ENCODE data around the gene CDH15. TPM values are rescaled to one million over a fixed set of nuclear protein-coding genes. Genes with fewer than 3 reads are reported as not detected.

The CDH15 gene
- polyA plus RNA-seq, 1 experiment = 0.07 TPM

DNA sequence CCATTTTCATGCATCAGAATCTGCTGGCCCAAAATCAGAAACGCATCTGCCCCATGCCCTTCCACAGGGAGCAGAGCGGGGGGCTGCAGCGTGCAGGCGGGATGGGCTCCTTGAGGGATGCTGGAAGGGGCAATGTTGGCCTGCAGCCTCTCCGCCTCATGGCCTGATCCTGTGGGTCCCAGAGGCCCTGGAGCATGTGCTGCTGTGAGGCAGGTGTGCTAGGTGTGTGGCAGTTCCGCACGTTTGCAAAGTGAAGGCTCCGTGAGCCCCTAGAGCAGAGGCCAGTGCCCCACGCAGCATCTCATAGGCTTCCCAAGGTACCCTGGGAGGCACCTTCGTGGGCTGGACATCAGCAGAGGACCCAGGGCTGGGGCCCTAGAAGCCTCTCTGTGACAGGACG lies 36.4 kb upstream of the CDH15 start:
- ChIA-PET CTCF (interaction anchor here (1.4 kb wide), 1 partner anchor 33 kb away, joined by 3 read pairs; no protein-coding TSS in a partner anchor), POLR2A (no interaction called here)
- peaks cover 6% of the 10 kb centered on the region for H3K36me3 ChIP-seq (ENCODE audit: control insufficient read depth, insufficient read depth, low read length)
- H3K27me3 ChIP-seq (ENCODE audit: control insufficient read depth, insufficient read depth, low read length) = no peaks in the 10 kb centered on the region
- no peak for DNase-seq (ENCODE audit: low read depth)
- TF ChIP-seq, protein P1, sequence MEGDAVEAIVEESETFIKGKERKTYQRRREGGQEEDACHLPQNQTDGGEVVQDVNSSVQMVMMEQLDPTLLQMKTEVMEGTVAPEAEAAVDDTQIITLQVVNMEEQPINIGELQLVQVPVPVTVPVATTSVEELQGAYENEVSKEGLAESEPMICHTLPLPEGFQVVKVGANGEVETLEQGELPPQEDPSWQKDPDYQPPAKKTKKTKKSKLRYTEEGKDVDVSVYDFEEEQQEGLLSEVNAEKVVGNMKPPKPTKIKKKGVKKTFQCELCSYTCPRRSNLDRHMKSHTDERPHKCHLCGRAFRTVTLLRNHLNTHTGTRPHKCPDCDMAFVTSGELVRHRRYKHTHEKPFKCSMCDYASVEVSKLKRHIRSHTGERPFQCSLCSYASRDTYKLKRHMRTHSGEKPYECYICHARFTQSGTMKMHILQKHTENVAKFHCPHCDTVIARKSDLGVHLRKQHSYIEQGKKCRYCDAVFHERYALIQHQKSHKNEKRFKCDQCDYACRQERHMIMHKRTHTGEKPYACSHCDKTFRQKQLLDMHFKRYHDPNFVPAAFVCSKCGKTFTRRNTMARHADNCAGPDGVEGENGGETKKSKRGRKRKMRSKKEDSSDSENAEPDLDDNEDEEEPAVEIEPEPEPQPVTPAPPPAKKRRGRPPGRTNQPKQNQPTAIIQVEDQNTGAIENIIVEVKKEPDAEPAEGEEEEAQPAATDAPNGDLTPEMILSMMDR (IDR thresholded peaks at IDR 0.05; ENCODE audit: insufficient read depth, low read depth, low read length) = no peak
- no peak overlapping the region for H3K4me3 ChIP-seq (ENCODE audit: low read depth, low read length)

DNA sequence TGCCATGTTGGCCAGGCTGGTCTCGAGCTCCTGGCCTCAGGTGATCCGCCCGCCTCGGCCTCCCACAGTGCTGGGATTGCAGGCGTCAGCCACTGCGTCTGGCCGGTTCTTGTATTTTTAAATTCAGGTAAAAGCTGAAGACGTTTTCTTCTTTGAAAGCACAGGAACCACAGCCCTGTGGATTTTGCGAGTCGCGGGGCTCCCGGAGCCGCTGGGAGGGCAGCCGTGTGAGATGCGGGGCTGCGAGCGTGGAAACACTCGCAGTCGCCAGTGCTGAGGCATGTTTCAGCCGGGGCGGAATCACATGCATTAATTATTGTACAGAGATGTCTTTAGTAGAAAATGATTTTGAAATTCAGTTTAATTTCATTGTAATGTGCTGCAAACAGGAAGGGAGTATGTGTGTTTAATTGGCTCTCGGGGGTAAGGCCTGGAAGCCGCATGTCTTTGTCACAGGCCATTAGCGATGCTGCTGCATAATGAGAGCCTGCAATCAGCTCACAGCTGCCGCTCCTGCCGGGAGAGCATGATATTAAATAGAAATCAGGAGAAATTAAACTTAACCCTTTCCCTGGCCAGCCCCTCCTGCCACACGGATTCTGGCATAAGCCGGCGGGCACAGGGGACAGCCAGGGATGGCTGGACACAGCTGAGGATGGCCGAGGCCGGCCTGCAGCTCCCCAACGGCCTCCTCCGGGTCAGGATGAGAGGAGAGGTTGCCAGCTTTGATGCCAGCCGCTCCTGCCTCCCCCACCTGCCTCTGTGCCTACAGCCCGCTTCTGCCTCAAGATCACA lies 35.4 kb upstream of the CDH15 start:
- H3K4me3 ChIP-seq (ENCODE audit: low read depth, low read length) = no peak overlapping the region
- H3K27me3 ChIP-seq (ENCODE audit: control insufficient read depth, insufficient read depth, low read length) = no peaks in the 10 kb centered on the region
- CTCF ChIA-PET = interaction anchor here (1.4 kb wide), 1 partner anchor 32 kb away, joined by 3 read pairs; no protein-coding TSS in a partner anchor
- TF ChIP-seq, protein P1 (IDR thresholded peaks at IDR 0.05; ENCODE audit: insufficient read depth, low read depth, low read length) = no peak
- DNase-seq (ENCODE audit: low read depth) = no peak
- H3K36me3 ChIP-seq (ENCODE audit: control insufficient read depth, insufficient read depth, low read length) = peaks cover 10% of the 10 kb centered on the region
- POLR2A ChIA-PET = no interaction called here

DNA sequence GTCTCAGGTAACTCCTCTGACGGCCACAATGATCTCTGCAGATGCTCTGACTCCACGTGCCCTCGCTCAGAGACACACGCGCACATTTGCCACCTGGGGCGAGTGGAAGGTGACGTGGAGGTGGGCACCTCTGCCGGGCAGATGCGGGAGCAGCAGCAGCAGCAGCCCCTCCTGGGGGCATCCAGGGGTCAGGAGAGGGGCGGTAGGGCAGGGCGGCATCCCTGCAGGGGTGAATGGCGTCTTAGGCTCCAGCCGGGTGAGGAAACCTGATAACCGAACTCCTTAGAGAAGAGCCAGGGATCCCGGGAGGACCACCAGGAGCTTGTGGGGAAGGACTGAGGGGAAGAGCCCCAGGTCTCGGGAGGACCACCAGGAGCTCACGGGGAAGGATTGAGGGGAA lies 34.6 kb upstream of the CDH15 start:
- DNase-seq (ENCODE audit: low read depth) = no peak
- POLR2A ChIA-PET = no interaction called here
- Histone ChIP-seq H3K27me3 (ENCODE audit: control insufficient read depth, insufficient read depth, low read length) (no peaks in the 10 kb centered on the region), H3K36me3 (ENCODE audit: control insufficient read depth, insufficient read depth, low read length) (peaks cover 11% of the 10 kb centered on the region), H3K4me3 (ENCODE audit: low read depth, low read length) (no peak overlapping the region)
- TF ChIP-seq, protein P1 (IDR thresholded peaks at IDR 0.05; ENCODE audit: insufficient read depth, low read depth, low read length) = no peak
- CTCF ChIA-PET = interaction anchor here (1.2 kb wide), 1 partner anchor 322 kb away, joined by 4 read pairs; no protein-coding TSS in a partner anchor

DNA sequence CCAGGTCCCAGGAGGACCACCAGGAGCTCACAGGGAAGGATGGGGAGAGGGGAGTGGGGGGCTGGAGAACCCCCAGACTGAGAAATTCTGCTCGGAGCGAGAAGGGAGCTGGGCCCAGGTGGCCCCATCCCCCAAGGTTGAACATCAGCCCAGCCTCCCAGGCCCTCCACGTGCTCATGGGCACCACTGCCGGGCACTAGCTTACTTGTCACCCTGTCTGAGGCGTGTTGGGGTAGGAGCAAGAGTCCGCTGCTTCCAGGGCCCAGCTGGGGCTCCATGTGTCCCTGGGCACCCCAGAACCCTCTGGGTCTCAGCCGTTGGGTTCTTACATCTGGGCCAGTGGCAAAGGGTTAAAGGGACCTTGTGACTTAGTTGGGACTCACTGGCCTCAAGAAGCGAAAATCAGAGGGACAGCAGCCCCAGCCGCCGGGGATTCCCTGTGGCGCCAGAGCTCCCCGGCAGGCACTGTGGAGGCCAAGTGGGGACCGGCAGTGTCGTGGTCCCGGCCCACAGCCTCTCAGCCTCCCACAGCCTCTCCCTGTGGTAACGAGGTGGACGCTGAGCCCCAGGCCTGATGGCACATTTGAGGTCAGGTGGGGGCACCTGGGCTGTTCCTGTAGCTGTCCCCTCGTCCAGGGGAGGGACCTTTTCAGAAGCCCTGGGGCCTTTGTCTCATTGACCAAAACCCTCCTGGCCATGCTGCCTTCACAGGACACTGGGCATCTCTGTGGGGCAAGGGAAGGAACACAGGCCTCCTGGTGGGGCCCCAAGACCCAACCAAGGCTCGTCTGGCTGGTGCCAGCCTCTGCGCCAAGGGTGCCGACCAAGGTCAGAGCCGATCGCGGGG lies 33.7 kb upstream of the CDH15 start:
- CTCF ChIA-PET = interaction anchor here (1.2 kb wide), 1 partner anchor 323 kb away, joined by 4 read pairs; no protein-coding TSS in a partner anchor
- POLR2A ChIA-PET = no interaction called here
- no peak for DNase-seq (ENCODE audit: low read depth)
- Histone ChIP-seq H3K27me3 (ENCODE audit: control insufficient read depth, insufficient read depth, low read length) (no peaks in the 10 kb centered on the region), H3K4me3 (ENCODE audit: low read depth, low read length) (no peak overlapping the region), H3K36me3 (ENCODE audit: control insufficient read depth, insufficient read depth, low read length) (peaks cover 11% of the 10 kb centered on the region)
- TF ChIP-seq, protein P1 (IDR thresholded peaks at IDR 0.05; ENCODE audit: insufficient read depth, low read depth, low read length) = no peak

DNA sequence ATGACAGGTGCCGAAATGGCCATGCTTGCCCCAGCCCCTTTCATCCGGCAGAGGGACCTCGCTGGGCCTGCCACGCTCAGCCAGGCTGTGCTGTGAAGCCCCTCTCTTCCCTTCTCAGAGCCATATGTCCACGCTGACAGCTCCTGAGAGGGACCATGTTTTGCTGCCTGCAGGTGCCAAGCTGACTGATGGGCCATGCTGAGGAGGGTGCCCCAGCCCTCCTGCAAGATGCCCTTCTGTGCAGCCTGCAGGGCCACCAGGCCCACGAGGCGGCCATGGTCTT lies 33.1 kb upstream of the CDH15 start:
- Histone ChIP-seq H3K4me3 (ENCODE audit: low read depth, low read length) (no peak overlapping the region), H3K27me3 (ENCODE audit: control insufficient read depth, insufficient read depth, low read length) (no peaks in the 10 kb centered on the region), H3K36me3 (ENCODE audit: control insufficient read depth, insufficient read depth, low read length) (peaks cover 9% of the 10 kb centered on the region)
- TF ChIP-seq, protein P1 (IDR thresholded peaks at IDR 0.05; ENCODE audit: insufficient read depth, low read depth, low read length) = no peak
- POLR2A ChIA-PET = no interaction called here
- no peak for DNase-seq (ENCODE audit: low read depth)
- CTCF ChIA-PET = no interaction called here
